HL-60 (cell line): ENCODE measurements around the gene CFAP251.

Source experiments
- DNase-seq, 2 experiments: peaks; one replicate each; pipeline ENCODE4 v3.0.0-alpha.2; 2010 to 2020; ENCODE audit warnings: low read depth in 1 of 2, low spot score in 1 of 2
- H3K27ac ChIP-seq: fragments of 250-450 bp; sonication (Bioruptor Pico); replicated peaks from 2 replicates; pipeline ENCODE4 v1.5.1; 2020; ENCODE audit warnings: mild to moderate bottlenecking, moderate library complexity
- H3K27me3 ChIP-seq: fragments of 250-450 bp; sonication (Bioruptor Pico); 2 replicates; pipeline ENCODE4 v1.5.1; 2021; ENCODE audit warnings: mild to moderate bottlenecking, moderate library complexity; ENCODE audit not compliant: insufficient read depth, poor library complexity, severe bottlenecking
- H3K4me3 ChIP-seq: replicated peaks from 2 replicates; pipeline ENCODE4 v1.5.1; 2011; ENCODE audit warnings: mild to moderate bottlenecking, control low read depth, low read length; ENCODE audit not compliant: insufficient read depth
- CTCF ChIP-seq: IDR thresholded peaks from one replicate; pipeline ENCODE4 v1.5.1; 2011; ENCODE audit warnings: low read length, control low read depth, inconsistent platforms; ENCODE audit not compliant: insufficient read depth
- GABPA ChIP-seq: IDR thresholded peaks from 2 replicates; pipeline ENCODE4 v1.6.1; 2012; ENCODE audit warnings: low read depth
- POLR2AphosphoS5 ChIP-seq: IDR thresholded peaks from 2 replicates; pipeline ENCODE4 v1.6.1; 2012; ENCODE audit warnings: low read depth
- REST ChIP-seq: IDR thresholded peaks from 2 replicates; pipeline ENCODE4 v1.6.1; 2012; ENCODE audit warnings: low read depth; ENCODE audit not compliant: insufficient replicate concordance
- SPI1 ChIP-seq: IDR thresholded peaks from 2 replicates; pipeline ENCODE4 v1.6.1; 2012; ENCODE audit warnings: low read depth, mild to moderate bottlenecking, borderline replicate concordance

The CFAP251 gene

GRCh38 chr12:121961195-121961879, 42.9 kb downstream of the CFAP251 start:
- TF ChIP-seq SPI1 (no peak), GABPA (no peak), CTCF (no peak), REST (no peak), POLR2AphosphoS5 (no peak)
- Histone ChIP-seq H3K27ac (no peak overlapping the region), H3K4me3 (no peak overlapping the region), H3K27me3 (no peaks in the 10 kb centered on the region)
- no peak for DNase-seq

GRCh38 chr12:121963341-121964018, 45.1 kb downstream of the CFAP251 start:
- H3K27ac ChIP-seq = no peak overlapping the region
- TF ChIP-seq CTCF (no peak), GABPA (no peak), SPI1 (no peak), POLR2AphosphoS5 (no peak), REST (no peak)
- no peak for DNase-seq
- no peaks in the 10 kb centered on the region for H3K27me3 ChIP-seq
- H3K4me3 ChIP-seq = no peak overlapping the region

- Histone ChIP-seq H3K4me3 (no peak overlapping the region), H3K27ac (no peak overlapping the region), H3K27me3 (no peaks in the 10 kb centered on the region)
- TF ChIP-seq CTCF = no peak
- no peak for TF ChIP-seq SPI1
- no peak for TF ChIP-seq GABPA
- no peak for TF ChIP-seq REST
- no peak for TF ChIP-seq POLR2AphosphoS5
- no peak for DNase-seq
Measured at GRCh38 chr12:121964813-121965643, 46.6 kb downstream of the CFAP251 start.
